Duodenal mucosa (tissue), 2 donors: ENCODE measurements around the gene SKI.
"Not testable (repeated sequence)": the region's sequence is repeated elsewhere in the genome, so short reads cannot be mapped to it uniquely, and the experiment has no call there.

Experiments
- H3K27ac ChIP-seq: one replicate; pipeline ENCODE4 v1.7.0; 2013; ENCODE audit warnings: low read depth, low read length
- H3K27me3 ChIP-seq, 2 donors: one replicate each; pipeline ENCODE4 v1.7.0; 2013; ENCODE audit warnings: low read length in 2 of 2, control low read depth in 1 of 2; ENCODE audit not compliant: insufficient read depth in 2 of 2, control insufficient read depth in 1 of 2
- H3K36me3 ChIP-seq, 2 donors: one replicate each; pipeline ENCODE4 v1.7.0; 2013; ENCODE audit warnings: low read length in 2 of 2, control low read depth in 1 of 2; ENCODE audit not compliant: insufficient read depth in 2 of 2, control insufficient read depth in 1 of 2
- H3K4me1 ChIP-seq, 2 donors: one replicate each; pipeline ENCODE4 v1.7.0; 2013; ENCODE audit warnings: low read length in 2 of 2, control low read depth in 1 of 2; ENCODE audit not compliant: insufficient read depth in 2 of 2, control insufficient read depth in 1 of 2
- H3K4me3 ChIP-seq, 2 donors: one replicate each; pipeline ENCODE4 v1.7.0; 2013; ENCODE audit warnings: low read length in 2 of 2, low read depth in 1 of 2
- H3K9ac ChIP-seq, 2 donors: one replicate each; pipeline ENCODE4 v1.7.0; 2013; ENCODE audit warnings: low read length in 2 of 2, low read depth in 1 of 2
- H3K9me3 ChIP-seq, 2 donors: one replicate each; pipeline ENCODE4 v1.7.0; 2013; ENCODE audit warnings: low read length in 2 of 2, control low read depth in 1 of 2; ENCODE audit not compliant: control insufficient read depth in 1 of 2

Gene SKI

GRCh38 chr1:2294033-2294724, 66.1 kb downstream of the SKI start:
- H3K4me1 ChIP-seq = peaks cover 40 to 47% of the 10 kb centered on the region in 2 donors
- no peak overlapping the region for H3K27ac ChIP-seq
- H3K27me3 ChIP-seq = no peaks in the 10 kb centered on the region
- no peaks in the 10 kb centered on the region for H3K36me3 ChIP-seq
- no peak overlapping the region for H3K4me3 ChIP-seq
- no peak overlapping the region for H3K9ac ChIP-seq
- no peaks in the 10 kb centered on the region for H3K9me3 ChIP-seq

GRCh38 chr1:2294725-2295078, 66.6 kb downstream of the SKI start:
- Histone ChIP-seq H3K9ac (no peak overlapping the region), H3K4me3 (no peak overlapping the region), H3K9me3 (no peaks in the 10 kb centered on the region), H3K36me3 (no peaks in the 10 kb centered on the region), H3K27me3 (no peaks in the 10 kb centered on the region), H3K27ac (no peak overlapping the region), H3K4me1 (peaks cover 43 to 49% of the 10 kb centered on the region in 2 donors)

- Histone ChIP-seq H3K4me3 (no peak overlapping the region), H3K9me3 (no peaks in the 10 kb centered on the region), H3K27me3 (no peaks in the 10 kb centered on the region), H3K4me1 (peaks cover 40 to 49% of the 10 kb centered on the region in 2 donors), H3K27ac (no peak overlapping the region), H3K9ac (no peak overlapping the region), H3K36me3 (no peaks in the 10 kb centered on the region)
Measured at GRCh38 chr1:2295526-2295925, 67.4 kb downstream of the SKI start.

- H3K27me3 ChIP-seq, H3K4me3 ChIP-seq, H3K27ac ChIP-seq, H3K9me3 ChIP-seq, H3K36me3 ChIP-seq, H3K9ac ChIP-seq: not testable (repeated sequence)
- peaks cover 42 to 49% of the 10 kb centered on the region in 2 donors for H3K4me1 ChIP-seq
Measured at GRCh38 chr1:2296211-2296610, 68.1 kb downstream of the SKI start.

GRCh38 chr1:2296614-2297013, 68.5 kb downstream of the SKI start:
- no peak overlapping the region for H3K4me3 ChIP-seq
- H3K9me3 ChIP-seq = no peaks in the 10 kb centered on the region
- no peaks in the 10 kb centered on the region for H3K27me3 ChIP-seq
- H3K27ac ChIP-seq = no peak overlapping the region
- no peaks in the 10 kb centered on the region for H3K36me3 ChIP-seq
- H3K4me1 ChIP-seq = peaks cover 43 to 50% of the 10 kb centered on the region in 2 donors
- no peak overlapping the region for H3K9ac ChIP-seq

- H3K27me3 ChIP-seq = no peaks in the 10 kb centered on the region
- no peak overlapping the region for H3K9ac ChIP-seq
- H3K27ac ChIP-seq = no peak overlapping the region
- H3K4me1 ChIP-seq = peaks cover 39 to 50% of the 10 kb centered on the region in 2 donors
- H3K9me3 ChIP-seq = no peaks in the 10 kb centered on the region
- H3K4me3 ChIP-seq = no peak overlapping the region
- no peaks in the 10 kb centered on the region for H3K36me3 ChIP-seq
Measured at GRCh38 chr1:2297246-2298011, 69.3 kb downstream of the SKI start.

- no peak overlapping the region for H3K4me3 ChIP-seq
- H3K27me3 ChIP-seq = no peaks in the 10 kb centered on the region
- no peak overlapping the region for H3K9ac ChIP-seq
- H3K4me1 ChIP-seq = peaks cover 33 to 46% of the 10 kb centered on the region in 2 donors
- H3K9me3 ChIP-seq = no peaks in the 10 kb centered on the region
- peaks cover 0 to 7% of the 10 kb centered on the region in 2 donors for H3K36me3 ChIP-seq
- no peak overlapping the region for H3K27ac ChIP-seq
Measured at GRCh38 chr1:2298685-2299084, 70.6 kb downstream of the SKI start.

- Histone ChIP-seq H3K36me3 (peaks cover 2 to 12% of the 10 kb centered on the region in 2 donors), H3K9ac (no peak overlapping the region), H3K4me3 (no peak overlapping the region), H3K27ac (no peak overlapping the region), H3K9me3 (no peaks in the 10 kb centered on the region), H3K27me3 (no peaks in the 10 kb centered on the region), H3K4me1 (peaks cover 29 to 46% of the 10 kb centered on the region in 2 donors)
Measured at GRCh38 chr1:2299131-2299627, 71.1 kb downstream of the SKI start.

GRCh38 chr1:2300004-2300771, 72.1 kb downstream of the SKI start:
- Histone ChIP-seq H3K36me3 (peaks cover 9 to 22% of the 10 kb centered on the region in 2 donors), H3K4me3 (peak overlapping the region; percentile 19 to 59), H3K27me3 (no peaks in the 10 kb centered on the region), H3K9ac (peak overlapping the region in 1 of 2 donors; percentile 38), H3K9me3 (no peaks in the 10 kb centered on the region), H3K27ac (peak overlapping the region; percentile 59), H3K4me1 (peaks cover 24 to 41% of the 10 kb centered on the region in 2 donors)
